Right atrium auricular region (tissue), 2 donors: ENCODE measurements around the gene ZNF19. TPM values are rescaled to one million over a fixed set of nuclear protein-coding genes. Genes with fewer than 3 reads are reported as not detected.

ENCODE experiments used
- DNase-seq: peaks from one replicate; pipeline ENCODE4 v3.0.0-alpha.2; 2019; ENCODE audit warnings: low spot score
- H3K27ac ChIP-seq, 2 donors: fragments of 200-600 bp; sonication (generic); 1 replicate in 1 of 2; 2 replicates in 1 of 2; pipeline ENCODE4 v1.5.1; 2016 to 2019
- H3K27me3 ChIP-seq, 2 donors: fragments of 200-600 bp; sonication (generic); one replicate each; pipeline versions ENCODE4 v1.5.1 to v1.6.0; 2017 to 2019
- H3K36me3 ChIP-seq: fragments of 200-600 bp; sonication (generic); one replicate; pipeline ENCODE4 v1.5.1; 2016
- H3K4me1 ChIP-seq, 2 donors: fragments of 200-600 bp; sonication (generic); one replicate each; pipeline versions ENCODE4 v1.5.1 to v1.6.0; 2017 to 2019
- H3K4me3 ChIP-seq, 2 donors: fragments of 200-600 bp; sonication (generic); 1 replicate in 1 of 2; 2 replicates in 1 of 2; pipeline ENCODE4 v1.5.1; 2017 to 2019; ENCODE audit warnings: mild to moderate bottlenecking in 1 of 2, moderate library complexity in 1 of 2
- H3K9me3 ChIP-seq, 2 donors: fragments of 200-600 bp; sonication (generic); one replicate each; pipeline ENCODE4 v1.5.1; 2019
- total RNA-seq, 2 donors: library from RNA; depleted of rRNA; stranded (reverse); fragments of >200 nt; gene quantifications; one replicate each; pipeline ENCODE4 v1.1.0, GENCODE V29; 2016
- TF ChIP-seq, protein P1 (sequence below), 2 donors: fragments of 200-600 bp; sonication (generic); IDR thresholded peaks; one replicate each; pipeline ENCODE4 v1.5.1; 2019; ENCODE audit warnings: antibody characterized with exemption in 2 of 2

Gene ZNF19
- total RNA-seq, 2 donors from 2014 or later = 0.82 to 2.5 TPM

DNA sequence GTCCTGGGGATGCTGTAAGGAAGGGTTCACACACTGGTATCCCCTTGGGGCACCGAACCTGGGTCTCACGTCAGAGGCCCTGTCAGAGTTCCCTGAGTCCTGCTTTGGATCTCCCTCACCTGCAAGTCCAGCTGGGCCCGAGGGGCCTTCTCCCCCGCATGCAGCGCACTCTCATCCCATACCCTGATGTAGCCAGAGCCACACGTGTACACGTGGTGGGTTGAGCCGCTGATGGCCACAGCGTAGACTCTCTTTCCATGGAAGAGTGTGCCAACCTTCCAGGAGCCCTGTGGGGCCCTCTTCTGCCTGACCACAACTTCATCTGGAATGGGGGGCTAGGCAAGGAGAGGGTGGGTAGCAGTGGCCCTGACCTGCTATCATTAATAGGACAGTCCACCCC lies 57.1 kb downstream of the ZNF19 start:
- no peak for DNase-seq
- Histone ChIP-seq H3K9me3 (peaks cover 0 to 12% of the 10 kb centered on the region in 2 donors), H3K4me3 (no peak overlapping the region), H3K36me3 (no peaks in the 10 kb centered on the region), H3K27ac (no peak overlapping the region), H3K4me1 (no peaks in the 10 kb centered on the region), H3K27me3 (no peaks in the 10 kb centered on the region)
- TF ChIP-seq, protein P1, sequence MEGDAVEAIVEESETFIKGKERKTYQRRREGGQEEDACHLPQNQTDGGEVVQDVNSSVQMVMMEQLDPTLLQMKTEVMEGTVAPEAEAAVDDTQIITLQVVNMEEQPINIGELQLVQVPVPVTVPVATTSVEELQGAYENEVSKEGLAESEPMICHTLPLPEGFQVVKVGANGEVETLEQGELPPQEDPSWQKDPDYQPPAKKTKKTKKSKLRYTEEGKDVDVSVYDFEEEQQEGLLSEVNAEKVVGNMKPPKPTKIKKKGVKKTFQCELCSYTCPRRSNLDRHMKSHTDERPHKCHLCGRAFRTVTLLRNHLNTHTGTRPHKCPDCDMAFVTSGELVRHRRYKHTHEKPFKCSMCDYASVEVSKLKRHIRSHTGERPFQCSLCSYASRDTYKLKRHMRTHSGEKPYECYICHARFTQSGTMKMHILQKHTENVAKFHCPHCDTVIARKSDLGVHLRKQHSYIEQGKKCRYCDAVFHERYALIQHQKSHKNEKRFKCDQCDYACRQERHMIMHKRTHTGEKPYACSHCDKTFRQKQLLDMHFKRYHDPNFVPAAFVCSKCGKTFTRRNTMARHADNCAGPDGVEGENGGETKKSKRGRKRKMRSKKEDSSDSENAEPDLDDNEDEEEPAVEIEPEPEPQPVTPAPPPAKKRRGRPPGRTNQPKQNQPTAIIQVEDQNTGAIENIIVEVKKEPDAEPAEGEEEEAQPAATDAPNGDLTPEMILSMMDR (IDR thresholded peaks at IDR 0.05) = no peak

DNA sequence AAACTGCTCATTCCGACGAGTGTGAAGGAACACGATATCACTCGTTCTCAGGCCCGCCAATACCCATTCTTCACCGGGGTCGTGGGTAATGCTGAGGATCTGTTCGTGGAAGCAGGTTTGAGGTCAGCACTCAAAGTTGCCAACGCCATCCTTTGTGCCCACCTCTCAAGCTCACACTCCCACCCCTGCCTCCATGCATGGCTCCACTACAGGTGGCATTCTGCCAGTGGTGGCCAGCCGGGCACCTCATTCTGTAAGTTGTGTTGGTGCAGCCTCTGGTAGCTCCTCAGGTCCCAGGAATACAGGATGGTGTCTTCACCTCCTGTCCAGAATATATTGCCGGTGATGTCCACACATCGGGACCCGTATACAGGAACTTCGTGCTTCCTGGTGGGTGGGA lies 57.9 kb downstream of the ZNF19 start:
- H3K4me3 ChIP-seq = no peak overlapping the region
- peaks cover 0 to under 1% of the 10 kb centered on the region in 2 donors for H3K27me3 ChIP-seq
- TF ChIP-seq, protein P1 (IDR thresholded peaks at IDR 0.05) = no peak
- H3K4me1 ChIP-seq = no peaks in the 10 kb centered on the region
- no peak for DNase-seq
- H3K36me3 ChIP-seq = no peaks in the 10 kb centered on the region
- no peak overlapping the region for H3K27ac ChIP-seq
- H3K9me3 ChIP-seq = peaks cover 0 to 12% of the 10 kb centered on the region in 2 donors

DNA sequence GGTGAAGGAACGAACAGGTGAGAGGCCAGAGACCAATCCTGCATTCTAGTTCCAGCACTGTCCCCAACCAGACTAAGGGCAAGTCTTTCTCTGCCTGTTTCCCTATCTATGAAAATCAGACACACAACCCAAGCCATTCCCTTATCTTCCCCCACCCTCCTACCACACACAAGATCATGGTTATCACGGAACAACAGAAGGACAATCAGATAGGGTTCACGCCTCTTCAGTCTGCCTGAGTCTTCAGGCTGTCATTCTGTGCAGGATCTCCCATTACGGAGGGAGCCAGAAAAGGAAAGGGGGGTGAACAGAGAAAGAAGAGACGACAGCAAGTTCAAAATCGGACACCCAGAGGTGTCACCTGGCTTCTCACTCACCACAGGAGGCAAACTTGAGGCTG lies 58.4 kb downstream of the ZNF19 start:
- TF ChIP-seq, protein P1 (IDR thresholded peaks at IDR 0.05) = no peak
- no peak for DNase-seq
- H3K36me3 ChIP-seq = no peaks in the 10 kb centered on the region
- no peak overlapping the region for H3K27ac ChIP-seq
- peaks cover 0 to 5% of the 10 kb centered on the region in 2 donors for H3K27me3 ChIP-seq
- H3K4me3 ChIP-seq = no peak overlapping the region
- H3K4me1 ChIP-seq = no peaks in the 10 kb centered on the region
- peaks cover 0 to 12% of the 10 kb centered on the region in 2 donors for H3K9me3 ChIP-seq

DNA sequence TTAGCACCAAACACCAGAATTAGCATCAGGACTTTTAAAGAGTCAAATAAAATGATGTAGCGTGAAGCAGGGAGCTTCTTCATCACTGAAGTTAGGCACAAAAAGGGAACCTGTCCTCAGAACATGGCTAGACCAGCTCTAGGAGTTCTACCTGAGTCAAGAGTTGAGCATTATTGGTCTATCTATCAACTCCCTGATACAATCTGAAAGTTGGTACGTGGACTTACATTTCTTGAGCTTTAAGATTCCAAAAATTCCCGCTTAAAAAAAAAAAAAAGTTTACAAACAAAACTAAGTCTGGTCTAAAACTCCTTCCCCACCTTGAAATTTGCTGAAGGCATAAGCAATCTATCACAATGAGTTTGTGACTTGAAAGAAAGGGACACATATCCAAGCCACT lies 59.5 kb downstream of the ZNF19 start:
- Histone ChIP-seq H3K4me3 (no peak overlapping the region), H3K4me1 (no peaks in the 10 kb centered on the region), H3K27me3 (peaks cover 0 to 8% of the 10 kb centered on the region in 2 donors), H3K27ac (no peak overlapping the region), H3K36me3 (no peaks in the 10 kb centered on the region), H3K9me3 (peaks cover 0 to 12% of the 10 kb centered on the region in 2 donors)
- TF ChIP-seq, protein P1 (IDR thresholded peaks at IDR 0.05) = no peak
- DNase-seq = no peak

DNA sequence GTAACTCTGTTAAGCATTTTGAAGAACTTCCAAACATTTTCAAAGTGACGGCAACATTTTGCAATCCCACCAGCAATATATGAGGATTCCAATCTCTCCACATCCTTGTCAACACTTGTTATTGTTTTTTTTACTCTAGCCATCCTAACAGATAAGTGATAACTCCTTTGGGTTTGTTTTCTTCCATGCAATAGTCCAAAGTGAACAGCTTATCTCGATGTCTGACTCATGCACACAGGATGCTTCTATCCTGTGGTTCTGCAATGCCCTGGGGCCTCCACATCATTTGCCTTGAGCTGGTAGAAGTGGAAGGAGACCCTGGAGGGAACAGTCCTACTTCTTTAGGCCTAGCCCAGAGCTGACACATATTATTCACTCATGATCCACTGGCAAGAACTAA lies 60.2 kb downstream of the ZNF19 start:
- H3K27me3 ChIP-seq = peaks cover 0 to 8% of the 10 kb centered on the region in 2 donors
- no peaks in the 10 kb centered on the region for H3K36me3 ChIP-seq
- H3K9me3 ChIP-seq = peaks cover 0 to 12% of the 10 kb centered on the region in 2 donors
- no peak overlapping the region for H3K27ac ChIP-seq
- no peaks in the 10 kb centered on the region for H3K4me1 ChIP-seq
- H3K4me3 ChIP-seq = no peak overlapping the region
- no peak for DNase-seq
- TF ChIP-seq, protein P1 (IDR thresholded peaks at IDR 0.05) = no peak

DNA sequence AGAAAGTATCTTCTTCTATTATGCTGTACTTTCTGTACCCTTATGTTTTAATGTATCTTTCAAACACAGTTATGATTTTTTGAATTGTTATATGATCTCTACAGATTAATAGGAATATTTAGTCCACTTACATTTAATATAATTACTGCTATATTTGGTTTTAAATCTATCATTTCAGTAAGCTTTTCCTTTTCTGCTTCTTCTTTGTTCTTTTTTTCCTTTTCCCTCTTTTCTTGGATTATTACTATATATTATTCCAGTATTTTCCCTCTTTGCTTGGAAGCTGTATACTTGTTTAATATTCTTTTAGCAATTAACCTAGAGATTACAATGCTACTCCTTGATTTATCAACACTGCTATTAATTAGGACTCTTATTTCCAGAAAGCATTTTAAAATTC lies 60.7 kb downstream of the ZNF19 start:
- TF ChIP-seq, protein P1 (IDR thresholded peaks at IDR 0.05) = no peak
- no peaks in the 10 kb centered on the region for H3K36me3 ChIP-seq
- peaks cover 0 to 8% of the 10 kb centered on the region in 2 donors for H3K27me3 ChIP-seq
- no peaks in the 10 kb centered on the region for H3K4me1 ChIP-seq
- no peak overlapping the region for H3K27ac ChIP-seq
- no peak for DNase-seq
- peaks cover 0 to 12% of the 10 kb centered on the region in 2 donors for H3K9me3 ChIP-seq
- H3K4me3 ChIP-seq = no peak overlapping the region
